Raji (cell line): ENCODE data around the gene ANKIB1.

ENCODE experiments used
- POLR2A ChIP-seq: IDR thresholded peaks from 2 replicates; pipeline ENCODE4 v1.6.1; 2011; ENCODE audit warnings: low read depth, low read length, control low read depth; ENCODE audit not compliant: insufficient read depth

The ANKIB1 gene

GRCh38 chr7:92413550-92413949 is 167.8 kb downstream of the ANKIB1 start:
- TF ChIP-seq POLR2A, result no peak

GRCh38 chr7:92415225-92415624 is 169.5 kb downstream of the ANKIB1 start:
- no peak for TF ChIP-seq POLR2A

DNA sequence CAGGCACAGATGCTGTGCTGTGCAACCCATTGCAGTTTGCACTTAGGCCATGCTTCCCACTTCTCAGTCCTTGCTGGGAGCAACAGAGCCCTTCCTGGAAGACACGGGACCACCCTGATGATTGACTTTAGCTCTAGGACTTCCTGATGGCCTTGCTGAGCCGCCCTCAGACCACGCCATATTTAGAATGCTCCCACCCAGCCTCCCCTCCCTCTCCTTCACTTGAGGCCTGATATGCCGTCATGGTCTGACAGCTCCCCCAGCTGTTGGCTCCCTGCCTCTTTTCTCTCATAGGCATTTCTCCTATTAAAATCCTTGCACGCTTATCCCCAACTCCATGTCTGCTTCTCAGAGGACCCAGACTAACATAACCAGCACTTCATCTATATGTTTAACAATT is 172.1 kb downstream of the ANKIB1 start:
- TF ChIP-seq POLR2A, result no peak

- no peak for TF ChIP-seq POLR2A
These were observed 176.1 kb downstream of the ANKIB1 start for GRCh38 chr7:92421676-92422435.

GRCh38 chr7:92422926-92423325 is 177.2 kb downstream of the ANKIB1 start:
- TF ChIP-seq POLR2A, result no peak

DNA sequence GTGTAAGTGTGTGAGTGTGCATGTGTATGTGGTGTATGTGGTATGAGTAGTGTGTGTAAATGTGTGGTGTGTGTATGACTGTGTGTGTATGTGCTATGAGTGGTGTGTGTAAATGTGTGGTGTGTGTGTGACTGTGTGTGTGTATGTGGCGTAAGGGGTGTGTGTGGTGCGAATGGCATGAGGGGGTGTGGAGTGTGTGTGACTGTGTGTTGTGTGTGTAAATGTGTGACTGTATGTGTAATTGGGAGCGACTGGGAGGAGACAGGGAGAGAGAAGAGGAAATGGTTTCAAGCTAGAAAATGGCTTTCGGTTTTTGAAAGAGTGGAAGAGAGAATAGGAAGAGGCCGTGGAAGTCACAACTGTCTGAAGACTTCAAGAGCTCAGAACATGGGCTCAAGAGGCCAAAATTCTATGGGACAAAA is 177.9 kb downstream of the ANKIB1 start:
- no peak for TF ChIP-seq POLR2A

DNA sequence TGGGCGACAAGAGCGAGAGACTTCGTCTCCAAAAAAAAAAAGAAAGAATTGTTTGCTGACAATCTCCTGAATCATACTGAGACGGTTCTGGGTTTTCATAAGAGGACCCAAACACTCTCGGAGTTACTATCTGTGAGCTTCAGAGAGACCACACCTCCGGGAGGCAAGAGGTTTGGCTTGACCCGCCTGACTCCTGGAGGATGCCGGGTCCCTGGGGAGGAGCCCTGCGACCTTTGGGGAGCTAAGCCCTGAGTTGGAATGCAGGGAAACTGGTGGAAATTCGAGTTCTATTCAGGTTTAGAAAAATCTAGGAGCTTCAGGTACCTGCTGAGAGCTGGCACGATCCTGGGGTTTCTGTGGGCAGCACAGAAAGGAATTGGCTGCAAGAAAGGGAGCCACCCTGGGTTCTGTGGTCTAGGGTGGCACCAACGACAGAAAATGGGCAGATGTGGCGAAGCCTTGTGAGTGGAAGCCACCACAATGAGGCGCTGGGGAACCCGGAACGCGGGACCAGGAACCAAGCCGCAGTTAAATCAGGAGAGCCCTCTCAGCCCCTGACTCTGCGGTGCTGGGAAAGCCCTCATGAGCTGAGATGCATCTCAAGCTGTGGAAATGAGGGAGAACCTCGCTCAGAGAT is 179.7 kb downstream of the ANKIB1 start:
- no peak for TF ChIP-seq POLR2A

GRCh38 chr7:92427193-92427592 is 181.4 kb downstream of the ANKIB1 start:
- no peak for TF ChIP-seq POLR2A

DNA sequence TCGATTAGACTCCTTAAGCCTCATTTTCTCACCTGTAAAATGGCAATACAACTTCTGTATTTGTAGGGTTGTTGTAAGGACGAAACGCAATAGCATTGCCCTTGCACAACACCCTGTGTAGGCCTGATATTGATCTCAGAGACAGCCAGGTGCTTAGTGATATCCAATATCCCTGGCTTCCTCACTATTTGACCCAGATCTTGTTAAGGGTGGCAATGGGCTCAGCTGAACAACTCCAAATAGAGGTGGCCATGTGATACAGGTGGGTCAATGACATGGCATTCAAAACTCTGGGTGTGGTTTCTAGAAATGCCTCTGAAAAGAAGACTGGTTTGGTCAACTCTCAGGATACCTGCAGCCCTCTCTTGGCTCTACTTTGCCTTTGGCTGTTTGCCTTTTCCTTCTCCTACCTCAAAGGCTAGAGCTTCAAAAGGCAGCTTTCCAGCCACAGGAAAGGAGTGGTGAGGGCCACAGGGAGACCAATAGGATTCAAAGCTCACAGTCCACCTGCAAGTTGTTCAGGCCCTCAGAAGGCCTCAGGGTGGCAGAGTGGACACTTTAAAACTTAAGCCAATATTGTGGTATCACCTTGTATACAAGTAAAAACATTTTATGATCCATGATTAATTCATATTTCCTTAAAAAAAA is 186.6 kb downstream of the ANKIB1 start:
- TF ChIP-seq POLR2A, result no peak

GRCh38 chr7:92433019-92433418 is 187.2 kb downstream of the ANKIB1 start:
- no peak for TF ChIP-seq POLR2A

DNA sequence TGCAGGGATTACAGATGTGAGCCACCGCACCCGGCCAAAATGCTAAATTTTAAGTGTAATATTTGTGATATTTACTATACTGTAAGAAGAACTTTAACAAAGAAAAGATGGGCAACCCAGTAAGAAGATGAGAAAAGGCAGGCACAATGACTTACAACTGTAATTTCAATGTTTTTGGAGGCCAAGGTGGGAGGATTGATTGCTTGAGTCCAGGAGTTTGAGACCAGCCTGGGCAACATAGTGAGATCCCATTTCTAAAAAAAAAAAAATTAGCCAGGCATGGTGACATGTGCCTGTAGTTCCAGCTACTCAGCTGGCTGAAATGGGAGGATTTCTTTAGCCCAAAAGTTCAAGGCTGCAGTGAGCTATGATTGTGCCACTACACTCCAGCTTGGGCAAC is 189.8 kb downstream of the ANKIB1 start:
- no peak for TF ChIP-seq POLR2A

GRCh38 chr7:92436612-92437445 is 191.1 kb downstream of the ANKIB1 start:
- no peak for TF ChIP-seq POLR2A

DNA sequence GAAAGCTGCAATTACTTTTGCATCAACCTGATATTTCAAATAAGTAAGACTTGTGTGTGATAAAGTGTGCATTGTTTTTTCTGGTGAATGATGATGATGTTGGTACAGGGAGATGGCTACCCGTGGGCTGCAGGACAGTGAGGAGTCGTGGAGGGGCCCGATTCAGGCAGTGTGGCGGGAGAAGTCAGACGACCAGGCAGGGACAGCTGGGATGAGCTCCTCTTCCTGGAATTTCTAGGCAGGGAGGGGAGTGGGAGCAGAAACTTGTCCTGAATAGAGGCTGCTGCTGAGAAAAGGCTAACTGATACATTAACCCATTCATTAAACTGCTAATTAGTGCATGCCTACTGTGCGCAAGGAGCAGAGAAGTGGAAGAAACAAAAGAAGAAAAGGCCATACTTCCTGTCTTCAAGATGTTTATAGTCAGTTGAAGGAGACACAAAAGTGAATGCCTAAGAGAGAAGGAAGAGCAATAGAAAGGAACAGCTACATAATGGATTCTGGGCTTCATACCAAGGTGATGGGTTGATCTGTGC is 192.2 kb downstream of the ANKIB1 start:
- no peak for TF ChIP-seq POLR2A

GRCh38 chr7:92446869-92447344 is 201.1 kb downstream of the ANKIB1 start:
- TF ChIP-seq POLR2A, result no peak
